ENCODE results near the gene CADM1.

Gene CADM1

GRCh38 chr11:115398333-115399080 is 105.7 kb downstream of the CADM1 start:
- DNase-seq (ENCODE audit: low read depth) = no peak

GRCh38 chr11:115396533-115396932 is 107.7 kb downstream of the CADM1 start:
- DNase-seq (ENCODE audit: low read depth) = no peak

DNA sequence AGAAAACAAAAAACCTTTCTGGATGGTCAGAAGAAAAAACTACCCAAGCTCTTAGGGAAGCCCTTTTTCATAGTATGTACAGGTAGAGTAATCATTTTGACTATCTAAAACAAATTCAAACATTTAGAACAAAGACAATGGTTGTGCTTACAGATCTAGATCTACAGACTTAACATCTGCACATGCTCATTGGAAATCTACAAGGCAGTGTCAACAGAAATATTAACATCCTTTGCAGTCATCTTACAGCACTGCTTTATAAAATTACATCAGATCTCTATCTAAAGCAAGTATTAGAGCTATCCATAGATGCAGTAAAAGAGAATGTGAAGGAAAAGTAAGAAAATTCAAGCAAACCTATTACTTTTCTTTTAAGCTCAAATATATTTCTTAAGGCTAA is 110.3 kb downstream of the CADM1 start:
- DNase-seq (ENCODE audit: low read depth) = no peak

GRCh38 chr11:115391598-115391997 is 112.6 kb downstream of the CADM1 start:
- no peak for DNase-seq (ENCODE audit: low read depth)

- DNase-seq (ENCODE audit: low read depth) = no peak
Measured at GRCh38 chr11:115391160-115391559, 113.1 kb downstream of the CADM1 start.

- DNase-seq (ENCODE audit: low read depth) = no peak
Measured at GRCh38 chr11:115390441-115390840, 113.8 kb downstream of the CADM1 start.

- DNase-seq (ENCODE audit: low read depth) = no peak
Measured at GRCh38 chr11:115389790-115390189, 114.4 kb downstream of the CADM1 start.

DNA sequence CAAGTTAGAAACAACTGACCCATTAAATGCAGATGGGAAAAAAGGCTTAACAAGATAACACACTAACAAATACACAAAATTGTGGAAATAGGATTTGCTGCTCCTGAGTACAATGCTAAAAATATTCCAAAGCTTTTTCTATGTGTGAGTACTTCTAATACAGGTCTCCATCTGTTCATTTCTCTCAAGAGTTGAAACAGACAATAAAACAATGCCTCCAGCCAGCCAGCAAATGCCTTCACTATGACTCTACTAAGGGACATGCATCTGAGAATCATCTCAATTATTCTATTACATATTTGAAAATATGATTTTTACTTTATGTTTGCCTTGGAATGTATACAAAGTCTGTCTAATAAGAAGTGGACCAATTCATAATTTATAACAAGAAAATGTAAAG is 119.0 kb downstream of the CADM1 start:
- no peak for DNase-seq (ENCODE audit: low read depth)

GRCh38 chr11:115384236-115384635 is 120.0 kb downstream of the CADM1 start:
- DNase-seq (ENCODE audit: low read depth) = no peak

DNA sequence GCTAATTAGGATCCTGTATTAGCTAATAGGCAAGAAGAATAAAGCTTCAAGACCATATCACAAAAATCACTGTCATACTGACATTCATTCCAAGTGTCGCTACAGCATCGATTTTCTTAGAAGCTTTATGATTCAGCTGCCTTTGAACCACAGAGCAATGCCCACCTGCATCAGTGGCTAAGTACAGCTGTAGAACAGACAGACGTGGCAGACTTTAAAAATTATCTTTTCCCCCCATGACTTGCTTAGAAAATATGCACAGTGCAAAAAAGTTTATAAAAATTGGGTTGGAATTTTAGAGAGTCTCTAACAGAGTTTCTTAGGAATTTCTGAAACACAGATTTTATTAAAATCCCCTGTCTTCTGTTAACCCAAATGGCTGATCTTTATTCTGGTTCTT is 120.8 kb downstream of the CADM1 start:
- DNase-seq (ENCODE audit: low read depth) = no peak

DNA sequence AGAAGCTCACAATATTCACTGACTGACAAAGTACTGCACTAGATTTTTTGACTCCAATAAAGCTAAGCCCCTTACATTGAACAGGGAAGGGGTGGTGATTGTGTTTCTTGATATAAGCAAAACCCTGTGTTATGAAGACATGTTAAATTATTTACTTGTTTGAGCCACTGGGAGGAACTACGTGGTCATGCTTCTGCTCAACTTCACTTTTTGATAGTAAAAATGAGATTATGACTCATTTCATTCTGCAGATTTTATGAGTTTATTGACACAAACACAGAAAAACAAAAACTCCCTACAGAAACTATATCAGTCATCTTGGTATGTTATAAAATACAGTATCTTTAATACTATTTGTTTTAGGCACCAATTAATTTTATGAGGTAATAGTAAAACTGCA is 124.7 kb downstream of the CADM1 start:
- no peak for DNase-seq (ENCODE audit: low read depth)

DNA sequence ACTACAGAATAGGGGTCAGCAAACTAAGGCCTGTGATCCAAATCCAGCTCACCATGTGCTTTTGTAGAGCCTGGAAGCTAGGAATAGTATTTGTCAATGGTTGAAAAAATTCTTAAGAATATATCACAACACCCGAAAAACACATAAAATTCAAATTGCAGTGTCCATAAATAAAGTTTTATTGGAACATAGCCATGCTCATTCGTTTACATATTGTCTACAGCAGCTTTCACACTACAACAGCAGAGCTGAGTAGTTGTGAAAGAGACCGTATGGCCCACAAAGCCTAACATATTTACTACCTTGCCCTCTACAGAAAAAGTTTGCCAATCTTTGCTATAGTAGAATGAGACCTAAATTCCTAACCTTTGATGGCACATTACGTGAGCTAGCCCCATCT is 125.7 kb downstream of the CADM1 start:
- no peak for DNase-seq (ENCODE audit: low read depth)

GRCh38 chr11:115377882-115378296 is 126.3 kb downstream of the CADM1 start:
- DNase-seq (ENCODE audit: low read depth) = no peak

- DNase-seq (ENCODE audit: low read depth) = no peak
Measured at GRCh38 chr11:115368616-115369015, 135.6 kb downstream of the CADM1 start.

- DNase-seq (ENCODE audit: low read depth) = no peak
Measured at GRCh38 chr11:115366826-115367225, 137.4 kb downstream of the CADM1 start.

DNA sequence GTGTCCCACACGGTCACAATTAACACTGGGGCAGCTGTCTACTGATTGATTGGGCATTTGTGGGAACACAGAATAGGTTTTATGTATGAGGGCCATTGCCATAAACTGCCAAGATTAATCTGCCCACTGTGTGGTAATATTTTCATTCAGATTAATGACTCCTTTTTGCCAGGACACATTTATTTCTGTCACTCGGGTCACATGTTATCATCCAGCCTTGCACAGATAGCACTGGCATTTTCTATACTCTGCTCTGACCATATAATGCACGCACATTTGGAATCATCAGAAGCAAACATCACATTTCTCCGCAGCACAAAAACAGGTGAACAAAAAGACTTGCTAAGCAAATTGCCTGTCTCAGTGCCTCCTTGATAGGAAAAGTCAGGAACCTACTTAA is 138.3 kb downstream of the CADM1 start:
- no peak for DNase-seq (ENCODE audit: low read depth)

DNA sequence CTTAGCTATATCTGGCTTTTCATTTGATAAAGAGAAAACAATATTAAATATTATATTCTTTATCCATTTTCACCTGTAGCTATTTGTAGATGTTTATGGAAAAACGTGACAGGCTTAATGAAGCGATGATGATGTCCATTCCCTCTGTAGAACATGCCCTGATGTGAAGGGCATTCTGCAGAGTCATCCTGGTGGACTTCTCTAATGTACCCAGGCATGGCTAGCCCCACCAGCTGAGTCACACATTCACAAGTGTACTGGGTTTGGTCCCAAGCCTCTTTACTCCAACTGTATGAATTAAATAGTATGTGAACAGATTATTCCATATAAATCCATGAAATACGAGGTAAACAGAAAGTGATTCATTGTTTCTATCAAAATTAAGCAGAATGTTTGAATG is 139.3 kb downstream of the CADM1 start:
- no peak for DNase-seq (ENCODE audit: low read depth)

DNA sequence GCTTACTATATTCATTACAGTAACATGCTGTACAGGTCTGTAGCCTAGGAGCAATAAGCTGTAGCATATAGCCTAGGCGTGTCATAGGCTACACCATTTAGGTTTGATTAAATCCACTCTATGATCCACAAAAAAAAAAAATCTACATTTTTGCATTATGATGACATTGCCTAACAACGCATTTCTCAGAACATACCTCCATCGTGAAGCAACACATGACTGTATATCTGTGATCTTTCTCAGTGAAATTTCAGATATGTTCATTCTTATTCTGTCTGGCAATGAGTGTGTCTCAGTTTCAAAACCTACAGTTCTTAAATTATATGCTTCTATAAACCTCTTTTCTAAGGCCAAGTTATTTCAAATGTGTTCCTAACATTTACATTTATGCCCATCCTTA is 140.3 kb downstream of the CADM1 start:
- no peak for DNase-seq (ENCODE audit: low read depth)

DNA sequence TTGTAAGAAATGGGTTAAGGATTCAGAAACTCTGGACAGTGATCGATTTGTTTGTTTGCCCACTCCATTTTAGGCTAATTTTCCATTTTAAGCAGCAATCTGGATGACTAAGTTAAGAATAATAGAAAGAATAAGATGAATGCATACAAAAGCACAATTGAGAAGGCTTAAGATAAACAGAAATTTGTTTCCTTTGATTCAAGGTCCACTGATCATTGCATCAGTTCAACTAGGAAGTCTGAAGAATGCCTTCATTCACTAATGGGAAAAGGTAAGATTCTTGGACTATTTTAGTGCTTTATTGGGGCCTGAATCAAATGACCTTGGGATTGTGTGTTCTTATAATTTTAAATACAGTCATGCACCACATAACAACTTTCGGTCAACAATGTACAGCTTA is 140.8 kb downstream of the CADM1 start:
- DNase-seq (ENCODE audit: low read depth) = no peak

- DNase-seq (ENCODE audit: low read depth) = no peak
Measured at GRCh38 chr11:115362997-115363396, 141.2 kb downstream of the CADM1 start.

DNA sequence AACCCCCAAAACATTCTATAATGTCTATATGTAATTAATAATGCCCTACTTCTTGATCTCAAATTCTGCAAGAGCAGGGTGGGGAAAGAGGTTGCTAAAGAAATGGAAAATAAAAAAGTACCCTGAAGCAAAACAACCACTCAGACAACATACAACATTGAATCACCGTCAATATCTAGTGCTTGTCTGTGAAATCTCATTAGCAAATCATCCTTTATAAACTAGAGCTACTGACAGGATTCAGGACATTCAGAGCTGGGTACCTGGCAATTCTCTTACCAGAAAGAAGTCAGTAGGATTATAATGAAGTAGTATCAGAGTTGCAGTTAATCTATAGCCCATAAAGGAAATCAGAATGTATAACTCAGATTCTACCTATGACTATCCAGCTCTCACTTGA is 143.2 kb downstream of the CADM1 start:
- DNase-seq (ENCODE audit: low read depth) = no peak

DNA sequence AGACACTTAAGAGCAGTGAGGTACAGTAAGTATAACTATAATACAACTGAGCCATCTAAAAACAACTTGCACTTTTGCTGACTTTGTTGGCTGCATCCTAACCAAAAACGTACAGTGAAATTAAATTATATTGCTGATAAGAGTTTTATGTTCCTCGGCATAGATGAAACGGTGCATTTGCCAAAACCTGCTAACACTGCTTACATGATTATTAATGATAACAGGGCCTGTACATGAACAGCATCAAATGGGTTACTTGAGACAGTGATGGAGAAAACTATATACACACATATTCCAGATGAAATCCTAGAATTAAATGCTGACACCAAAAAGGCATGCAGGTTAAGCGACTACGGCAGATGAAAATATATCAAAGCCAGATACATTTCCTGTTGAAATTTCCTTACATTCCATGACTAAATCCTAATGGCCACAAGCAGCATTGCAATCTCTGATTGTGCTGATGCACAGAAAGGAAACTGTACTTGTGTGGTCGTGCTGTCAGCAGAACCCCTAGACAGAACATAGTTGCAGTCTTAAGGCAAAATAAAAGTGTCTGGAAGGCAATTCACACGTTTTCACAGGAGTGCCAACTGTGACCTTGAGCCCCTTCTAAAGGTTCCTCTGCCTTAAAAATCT is 143.9 kb downstream of the CADM1 start:
- no peak for DNase-seq (ENCODE audit: low read depth)

GRCh38 chr11:115357066-115357465 is 147.1 kb downstream of the CADM1 start:
- no peak for DNase-seq (ENCODE audit: low read depth)
